GM12874 (cell line): Measurements from ENCODE around the gene DLGAP4.

Experiments used
- CTCF ChIP-seq: IDR thresholded peaks from 2 replicates; pipeline ENCODE4 v1.5.1; 2011; ENCODE audit warnings: low read depth, mild to moderate bottlenecking, control low read depth, low read length, moderate library complexity; ENCODE audit not compliant: insufficient read depth

Gene DLGAP4

GRCh38 chr20:36390719-36391415, 84.7 kb downstream of the DLGAP4 start:
- no peak for TF ChIP-seq CTCF

- no peak for TF ChIP-seq CTCF
Observed at GRCh38 chr20:36391456-36391855, 85.3 kb downstream of the DLGAP4 start.

GRCh38 chr20:36391955-36392354, 85.8 kb downstream of the DLGAP4 start:
- no peak for TF ChIP-seq CTCF

- TF ChIP-seq CTCF = no peak
Observed at GRCh38 chr20:36392989-36393388, 86.8 kb downstream of the DLGAP4 start.

- TF ChIP-seq CTCF = no peak
Observed at GRCh38 chr20:36394340-36394965, 88.3 kb downstream of the DLGAP4 start.

GRCh38 chr20:36396340-36396739, 90.2 kb downstream of the DLGAP4 start:
- TF ChIP-seq CTCF = no peak

- no peak for TF ChIP-seq CTCF
Observed at GRCh38 chr20:36396847-36397630, 90.9 kb downstream of the DLGAP4 start.
